ENCODE measurements around the gene BOD1. TPM values are rescaled to one million over a fixed set of nuclear protein-coding genes. Genes with fewer than 3 reads are reported as not detected.

BOD1 gene
- total and polyA plus RNA-seq, 8 donors: 21.5 to 42.5 (median 27.4) TPM

GRCh38 chr5:173629628-173630027, 13.2 kb upstream of the BOD1 start:
- DNase-seq (no peak), FAIRE-seq (no peak), ATAC-seq (peak in 2 of 4 donors; percentile 26 to 39)
- no peaks in the 10 kb centered on the region for H3K4me1 ChIP-seq
- no peak overlapping the region for H3K27ac ChIP-seq
- no peaks in the 10 kb centered on the region for H3K9me3 ChIP-seq
- H3K36me3 ChIP-seq: no peaks in the 10 kb centered on the region
- no peaks in the 10 kb centered on the region for H3K27me3 ChIP-seq
- H3K4me3 ChIP-seq: no peak overlapping the region
- 44 to 50% methylated on average over 1 of the region's 1 CpG for WGBS, 2 donors
- intact Hi-C loops (cut with DNase I): loop anchor here in 2 of 3 donors (5.0 to 10.0 kb wide), 3 partner anchors 125 to 343 kb away; no protein-coding TSS in a partner anchor
- TF ChIP-seq CTCF (IDR thresholded peaks at IDR 0.05): no peak

- Histone ChIP-seq H3K27me3 (no peaks in the 10 kb centered on the region), H3K4me3 (no peak overlapping the region), H3K4me1 (no peaks in the 10 kb centered on the region), H3K27ac (no peak overlapping the region), H3K9me3 (no peaks in the 10 kb centered on the region), H3K36me3 (no peaks in the 10 kb centered on the region)
- TF ChIP-seq CTCF (IDR thresholded peaks at IDR 0.05): no peak
- ATAC-seq (no peak), DNase-seq (no peak), FAIRE-seq (no peak)
- 76 to 82% methylated on average over 6 of the region's 6 CpGs for WGBS, 2 donors
- intact Hi-C loops (cut with DNase I): loop anchor here in 2 of 3 donors (10.0 kb wide), 2 partner anchors 126 to 266 kb away; no protein-coding TSS in a partner anchor
Measured at GRCh38 chr5:173628501-173628900, 12.1 kb upstream of the BOD1 start.

GRCh38 chr5:173627860-173628392, 11.5 kb upstream of the BOD1 start:
- no peak for DNase-seq
- no peak for ATAC-seq
- TF ChIP-seq CTCF (IDR thresholded peaks at IDR 0.05): no peak
- 67 to 69% methylated on average over 11 of the region's 11 CpGs for WGBS, 2 donors
- FAIRE-seq: no peak
- Histone ChIP-seq H3K4me1 (no peaks in the 10 kb centered on the region), H3K4me3 (no peak overlapping the region), H3K27ac (no peak overlapping the region), H3K9me3 (no peaks in the 10 kb centered on the region), H3K36me3 (no peaks in the 10 kb centered on the region), H3K27me3 (no peaks in the 10 kb centered on the region)
- intact Hi-C loops (cut with DNase I): loop anchor here in 2 of 3 donors (10.0 kb wide), 2 partner anchors 127 to 267 kb away; no protein-coding TSS in a partner anchor

GRCh38 chr5:173627271-173627670, 10.8 kb upstream of the BOD1 start:
- Histone ChIP-seq H3K4me1 (no peaks in the 10 kb centered on the region), H3K36me3 (no peaks in the 10 kb centered on the region), H3K27ac (no peak overlapping the region), H3K27me3 (no peaks in the 10 kb centered on the region), H3K4me3 (no peak overlapping the region), H3K9me3 (no peaks in the 10 kb centered on the region)
- no peak for FAIRE-seq
- intact Hi-C loops (cut with DNase I): loop anchor here in 2 of 3 donors (10.0 kb wide), 2 partner anchors 128 to 268 kb away; no protein-coding TSS in a partner anchor
- TF ChIP-seq CTCF (IDR thresholded peaks at IDR 0.05): no peak
- DNase-seq: no peak
- WGBS, 2 donors: 76 to 88% methylated on average over 4 of the region's 4 CpGs
- no peak for ATAC-seq

GRCh38 chr5:173626505-173626820, 10.0 kb upstream of the BOD1 start:
- H3K4me1 ChIP-seq: no peaks in the 10 kb centered on the region
- H3K4me3 ChIP-seq: no peak overlapping the region
- WGBS, 2 donors: 87 to 95% methylated on average over 3 of the region's 3 CpGs
- TF ChIP-seq CTCF (IDR thresholded peaks at IDR 0.05): no peak
- DNase-seq: no peak
- no peak overlapping the region for H3K27ac ChIP-seq
- H3K9me3 ChIP-seq: no peaks in the 10 kb centered on the region
- no peaks in the 10 kb centered on the region for H3K36me3 ChIP-seq
- ATAC-seq: no peak
- intact Hi-C loops (cut with DNase I): loop anchor here in 2 of 3 donors (10.0 kb wide), 2 partner anchors 128 to 268 kb away; no protein-coding TSS in a partner anchor
- FAIRE-seq: no peak
- no peaks in the 10 kb centered on the region for H3K27me3 ChIP-seq

Data from pancreas (tissue), 10 donors.